ENCODE data around the gene KRT1.

Gene KRT1

DNA sequence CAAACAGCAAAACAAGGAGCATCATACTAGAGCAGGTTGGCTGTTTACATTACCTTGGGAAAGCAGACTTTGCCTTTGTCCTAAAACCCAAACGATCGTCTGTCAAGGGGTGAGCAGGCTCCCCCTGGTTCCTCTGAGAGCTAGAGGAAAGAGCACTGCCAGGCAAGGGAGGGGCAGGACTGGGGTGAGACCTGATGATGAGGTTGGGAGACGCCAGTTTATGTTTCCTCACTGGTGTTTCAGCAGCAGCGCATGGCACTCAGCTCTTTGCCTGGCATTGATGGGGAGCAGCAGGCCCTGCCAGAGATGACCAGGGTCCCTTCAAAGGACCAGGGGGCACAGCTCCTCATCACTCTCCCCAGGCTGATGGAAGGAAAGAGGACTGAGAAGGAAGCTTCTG, 20.3 kb downstream of the KRT1 start (continued):
- TF ChIP-seq, protein P1, sequence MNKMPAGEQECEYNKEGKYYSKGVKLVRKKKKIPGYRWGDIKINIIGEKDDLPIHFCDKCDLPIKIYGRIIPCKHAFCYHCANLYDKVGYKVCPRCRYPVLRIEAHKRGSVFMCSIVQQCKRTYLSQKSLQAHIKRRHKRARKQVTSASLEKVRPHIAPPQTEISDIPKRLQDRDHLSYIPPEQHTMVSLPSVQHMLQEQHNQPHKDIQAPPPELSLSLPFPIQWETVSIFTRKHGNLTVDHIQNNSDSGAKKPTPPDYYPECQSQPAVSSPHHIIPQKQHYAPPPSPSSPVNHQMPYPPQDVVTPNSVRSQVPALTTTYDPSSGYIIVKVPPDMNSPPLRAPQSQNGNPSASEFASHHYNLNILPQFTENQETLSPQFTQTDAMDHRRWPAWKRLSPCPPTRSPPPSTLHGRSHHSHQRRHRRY (tag by site-specific recombination; IDR thresholded peaks at IDR 0.05): no peak
- TF ChIP-seq MYNN (tag by site-specific recombination; IDR thresholded peaks at IDR 0.05; ENCODE audit: borderline replicate concordance): no peak
- TF ChIP-seq ZNF184 (tag by site-specific recombination; IDR thresholded peaks at IDR 0.05): no peak
- TF ChIP-seq ZNF76 (tag by site-specific recombination; IDR thresholded peaks at IDR 0.05; ENCODE audit: borderline replicate concordance, low read depth): no peak
- TF ChIP-seq ZNF214 (tag by site-specific recombination; IDR thresholded peaks at IDR 0.05; ENCODE audit: borderline replicate concordance): no peak
- no peak for TF ChIP-seq ZBTB1 (tag by site-specific recombination; IDR thresholded peaks at IDR 0.05)
- no peak for TF ChIP-seq ZNF548 (tag by site-specific recombination; IDR thresholded peaks at IDR 0.05)

DNA sequence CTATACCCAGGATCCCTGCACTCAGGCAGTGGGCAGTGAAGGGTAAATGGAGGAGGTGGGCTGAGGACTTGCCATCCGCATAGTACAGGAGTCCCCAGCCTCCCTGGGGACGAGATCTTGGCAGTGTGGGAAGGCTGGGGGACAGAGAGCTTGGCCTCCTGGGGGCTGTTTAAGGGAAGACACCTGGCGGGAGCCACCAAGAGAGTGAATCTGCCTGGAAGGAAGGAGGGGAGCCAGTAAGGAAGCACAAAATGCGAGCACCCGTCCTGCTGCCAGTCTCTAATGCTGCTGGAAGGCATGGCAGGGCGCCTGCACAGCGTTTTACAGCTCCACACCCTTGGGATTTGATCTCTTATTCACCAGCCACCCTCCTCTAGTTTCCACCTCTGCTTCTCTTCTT, 20.8 kb downstream of the KRT1 start:
- no peak overlapping the region for H3K4me3 ChIP-seq (ENCODE audit: low read depth, low read length)
- ChIA-PET POLR2A (no interaction called here), CTCF (no interaction called here)
- no peaks in the 10 kb centered on the region for H3K4me1 ChIP-seq (ENCODE audit: control insufficient read depth, insufficient read depth, low read length)
- no peak for TF ChIP-seq GLI2 (tag by site-specific recombination; IDR thresholded peaks at IDR 0.05; ENCODE audit: borderline replicate concordance, low read depth)
- no peak for TF ChIP-seq ZNF155 (tag by site-specific recombination; IDR thresholded peaks at IDR 0.05)
- TF ChIP-seq, protein P2, sequence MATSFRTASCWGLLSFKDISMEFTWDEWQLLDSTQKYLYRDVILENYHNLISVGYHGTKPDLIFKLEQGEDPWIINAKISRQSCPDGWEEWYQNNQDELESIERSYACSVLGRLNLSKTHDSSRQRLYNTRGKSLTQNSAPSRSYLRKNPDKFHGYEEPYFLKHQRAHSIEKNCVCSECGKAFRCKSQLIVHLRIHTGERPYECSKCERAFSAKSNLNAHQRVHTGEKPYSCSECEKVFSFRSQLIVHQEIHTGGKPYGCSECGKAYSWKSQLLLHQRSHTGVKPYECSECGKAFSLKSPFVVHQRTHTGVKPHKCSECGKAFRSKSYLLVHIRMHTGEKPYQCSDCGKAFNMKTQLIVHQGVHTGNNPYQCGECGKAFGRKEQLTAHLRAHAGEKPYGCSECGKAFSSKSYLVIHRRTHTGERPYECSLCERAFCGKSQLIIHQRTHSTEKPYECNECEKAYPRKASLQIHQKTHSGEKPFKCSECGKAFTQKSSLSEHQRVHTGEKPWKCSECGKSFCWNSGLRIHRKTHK (tag by site-specific recombination; IDR thresholded peaks at IDR 0.05): no peak
- TF ChIP-seq, protein P3, sequence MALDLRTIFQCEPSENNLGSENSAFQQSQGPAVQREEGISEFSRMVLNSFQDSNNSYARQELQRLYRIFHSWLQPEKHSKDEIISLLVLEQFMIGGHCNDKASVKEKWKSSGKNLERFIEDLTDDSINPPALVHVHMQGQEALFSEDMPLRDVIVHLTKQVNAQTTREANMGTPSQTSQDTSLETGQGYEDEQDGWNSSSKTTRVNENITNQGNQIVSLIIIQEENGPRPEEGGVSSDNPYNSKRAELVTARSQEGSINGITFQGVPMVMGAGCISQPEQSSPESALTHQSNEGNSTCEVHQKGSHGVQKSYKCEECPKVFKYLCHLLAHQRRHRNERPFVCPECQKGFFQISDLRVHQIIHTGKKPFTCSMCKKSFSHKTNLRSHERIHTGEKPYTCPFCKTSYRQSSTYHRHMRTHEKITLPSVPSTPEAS (tag by site-specific recombination; IDR thresholded peaks at IDR 0.05): no peak
- TF ChIP-seq ZNF596 (tag by site-specific recombination; IDR thresholded peaks at IDR 0.05): no peak
- TF ChIP-seq ZBTB1 (tag by site-specific recombination; IDR thresholded peaks at IDR 0.05): no peak
- TF ChIP-seq ZNF175 (tag by site-specific recombination; IDR thresholded peaks at IDR 0.05): no peak
- TF ChIP-seq ZNF664 (tag by site-specific recombination; IDR thresholded peaks at IDR 0.05): no peak
- TF ChIP-seq, protein P4, sequence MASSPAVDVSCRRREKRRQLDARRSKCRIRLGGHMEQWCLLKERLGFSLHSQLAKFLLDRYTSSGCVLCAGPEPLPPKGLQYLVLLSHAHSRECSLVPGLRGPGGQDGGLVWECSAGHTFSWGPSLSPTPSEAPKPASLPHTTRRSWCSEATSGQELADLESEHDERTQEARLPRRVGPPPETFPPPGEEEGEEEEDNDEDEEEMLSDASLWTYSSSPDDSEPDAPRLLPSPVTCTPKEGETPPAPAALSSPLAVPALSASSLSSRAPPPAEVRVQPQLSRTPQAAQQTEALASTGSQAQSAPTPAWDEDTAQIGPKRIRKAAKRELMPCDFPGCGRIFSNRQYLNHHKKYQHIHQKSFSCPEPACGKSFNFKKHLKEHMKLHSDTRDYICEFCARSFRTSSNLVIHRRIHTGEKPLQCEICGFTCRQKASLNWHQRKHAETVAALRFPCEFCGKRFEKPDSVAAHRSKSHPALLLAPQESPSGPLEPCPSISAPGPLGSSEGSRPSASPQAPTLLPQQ (tag by site-specific recombination; IDR thresholded peaks at IDR 0.05): no peak
- TF ChIP-seq ZNF37A (tag by site-specific recombination; IDR thresholded peaks at IDR 0.05): no peak
- TF ChIP-seq KLF10 (tag by site-specific recombination; IDR thresholded peaks at IDR 0.05): no peak
- H3K36me3 ChIP-seq (ENCODE audit: control insufficient read depth in 2 of 2, insufficient read depth in 1 of 2, low read length in 2 of 2): no peaks in the 10 kb centered on the region
- H3K9me3 ChIP-seq (ENCODE audit: control insufficient read depth, insufficient read depth, low read depth, low read length): no peaks in the 10 kb centered on the region
- no peak overlapping the region for H3K27ac ChIP-seq (ENCODE audit: extremely low read depth, low read depth, low read length)

DNA sequence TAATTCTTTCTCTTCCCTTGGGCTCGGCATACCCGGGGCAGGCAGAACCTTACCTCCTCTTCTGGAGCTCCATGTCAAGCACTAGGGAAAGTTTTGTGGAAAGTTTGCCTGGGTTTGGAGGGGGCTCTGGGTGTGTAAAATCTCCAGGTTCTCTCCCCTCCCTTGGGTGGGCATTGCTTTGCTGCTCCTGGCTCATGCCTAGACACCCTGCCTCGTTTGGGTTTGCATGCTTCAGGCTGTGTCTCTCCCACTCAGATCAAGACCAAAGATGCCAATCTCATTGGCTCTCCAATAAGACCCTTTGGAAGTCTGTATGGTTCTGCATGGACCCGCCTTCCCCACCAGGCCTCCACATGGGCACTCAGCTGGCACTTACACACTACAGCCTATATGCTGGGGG, 22.0 kb downstream of the KRT1 start:
- POLR2A ChIA-PET: no interaction called here
- H3K9me3 ChIP-seq (ENCODE audit: control insufficient read depth, insufficient read depth, low read depth, low read length): no peaks in the 10 kb centered on the region
- CTCF ChIA-PET: interaction anchor here (0.6 to 1.6 kb wide), 3 partner anchors 212 to 253 kb away, joined by 3 to 4 read pairs (median 3); no protein-coding TSS in a partner anchor
- no peak for TF ChIP-seq ZNF529 (tag by site-specific recombination; IDR thresholded peaks at IDR 0.05; ENCODE audit: insufficient replicate concordance)
- no peak for TF ChIP-seq ZNF521 (tag by site-specific recombination; IDR thresholded peaks at IDR 0.05)
- TF ChIP-seq ZNF248 (tag by site-specific recombination; IDR thresholded peaks at IDR 0.05): no peak
- TF ChIP-seq, protein P5, sequence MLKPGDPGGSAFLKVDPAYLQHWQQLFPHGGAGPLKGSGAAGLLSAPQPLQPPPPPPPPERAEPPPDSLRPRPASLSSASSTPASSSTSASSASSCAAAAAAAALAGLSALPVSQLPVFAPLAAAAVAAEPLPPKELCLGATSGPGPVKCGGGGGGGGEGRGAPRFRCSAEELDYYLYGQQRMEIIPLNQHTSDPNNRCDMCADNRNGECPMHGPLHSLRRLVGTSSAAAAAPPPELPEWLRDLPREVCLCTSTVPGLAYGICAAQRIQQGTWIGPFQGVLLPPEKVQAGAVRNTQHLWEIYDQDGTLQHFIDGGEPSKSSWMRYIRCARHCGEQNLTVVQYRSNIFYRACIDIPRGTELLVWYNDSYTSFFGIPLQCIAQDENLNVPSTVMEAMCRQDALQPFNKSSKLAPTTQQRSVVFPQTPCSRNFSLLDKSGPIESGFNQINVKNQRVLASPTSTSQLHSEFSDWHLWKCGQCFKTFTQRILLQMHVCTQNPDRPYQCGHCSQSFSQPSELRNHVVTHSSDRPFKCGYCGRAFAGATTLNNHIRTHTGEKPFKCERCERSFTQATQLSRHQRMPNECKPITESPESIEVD (tag by site-specific recombination; IDR thresholded peaks at IDR 0.05): no peak
- TF ChIP-seq, protein P6, sequence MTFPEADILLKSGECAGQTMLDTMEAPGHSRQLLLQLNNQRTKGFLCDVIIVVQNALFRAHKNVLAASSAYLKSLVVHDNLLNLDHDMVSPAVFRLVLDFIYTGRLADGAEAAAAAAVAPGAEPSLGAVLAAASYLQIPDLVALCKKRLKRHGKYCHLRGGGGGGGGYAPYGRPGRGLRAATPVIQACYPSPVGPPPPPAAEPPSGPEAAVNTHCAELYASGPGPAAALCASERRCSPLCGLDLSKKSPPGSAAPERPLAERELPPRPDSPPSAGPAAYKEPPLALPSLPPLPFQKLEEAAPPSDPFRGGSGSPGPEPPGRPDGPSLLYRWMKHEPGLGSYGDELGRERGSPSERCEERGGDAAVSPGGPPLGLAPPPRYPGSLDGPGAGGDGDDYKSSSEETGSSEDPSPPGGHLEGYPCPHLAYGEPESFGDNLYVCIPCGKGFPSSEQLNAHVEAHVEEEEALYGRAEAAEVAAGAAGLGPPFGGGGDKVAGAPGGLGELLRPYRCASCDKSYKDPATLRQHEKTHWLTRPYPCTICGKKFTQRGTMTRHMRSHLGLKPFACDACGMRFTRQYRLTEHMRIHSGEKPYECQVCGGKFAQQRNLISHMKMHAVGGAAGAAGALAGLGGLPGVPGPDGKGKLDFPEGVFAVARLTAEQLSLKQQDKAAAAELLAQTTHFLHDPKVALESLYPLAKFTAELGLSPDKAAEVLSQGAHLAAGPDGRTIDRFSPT (tag by site-specific recombination; IDR thresholded peaks at IDR 0.05): no peak
- no peak for TF ChIP-seq SP2 (tag by site-specific recombination; IDR thresholded peaks at IDR 0.05)
- no peak for TF ChIP-seq ZNF221 (tag by site-specific recombination; IDR thresholded peaks at IDR 0.05; ENCODE audit: borderline replicate concordance)
- TF ChIP-seq ZNF629 (tag by site-specific recombination; IDR thresholded peaks at IDR 0.05): no peak

More for the DNA sequence above, 22.0 kb downstream of the KRT1 start:
- no peak overlapping the region for H3K4me3 ChIP-seq (ENCODE audit: low read depth, low read length)
- H3K4me1 ChIP-seq (ENCODE audit: control insufficient read depth, insufficient read depth, low read length): no peaks in the 10 kb centered on the region
- no peak overlapping the region for H3K27ac ChIP-seq (ENCODE audit: extremely low read depth, low read depth, low read length)
- H3K36me3 ChIP-seq (ENCODE audit: control insufficient read depth in 2 of 2, insufficient read depth in 1 of 2, low read length in 2 of 2): no peaks in the 10 kb centered on the region
